GM18907 (cell line): ENCODE results near the gene CBX7.

Experiments used
- ATAC-seq: cut with Tn5 transposase; IDR thresholded peaks from one replicate; pipeline ENCODE4 v1.9.1; 2021; ENCODE audit warnings: mild to moderate bottlenecking, moderate library complexity; ENCODE audit not compliant: unreplicated experiment

The CBX7 gene

DNA sequence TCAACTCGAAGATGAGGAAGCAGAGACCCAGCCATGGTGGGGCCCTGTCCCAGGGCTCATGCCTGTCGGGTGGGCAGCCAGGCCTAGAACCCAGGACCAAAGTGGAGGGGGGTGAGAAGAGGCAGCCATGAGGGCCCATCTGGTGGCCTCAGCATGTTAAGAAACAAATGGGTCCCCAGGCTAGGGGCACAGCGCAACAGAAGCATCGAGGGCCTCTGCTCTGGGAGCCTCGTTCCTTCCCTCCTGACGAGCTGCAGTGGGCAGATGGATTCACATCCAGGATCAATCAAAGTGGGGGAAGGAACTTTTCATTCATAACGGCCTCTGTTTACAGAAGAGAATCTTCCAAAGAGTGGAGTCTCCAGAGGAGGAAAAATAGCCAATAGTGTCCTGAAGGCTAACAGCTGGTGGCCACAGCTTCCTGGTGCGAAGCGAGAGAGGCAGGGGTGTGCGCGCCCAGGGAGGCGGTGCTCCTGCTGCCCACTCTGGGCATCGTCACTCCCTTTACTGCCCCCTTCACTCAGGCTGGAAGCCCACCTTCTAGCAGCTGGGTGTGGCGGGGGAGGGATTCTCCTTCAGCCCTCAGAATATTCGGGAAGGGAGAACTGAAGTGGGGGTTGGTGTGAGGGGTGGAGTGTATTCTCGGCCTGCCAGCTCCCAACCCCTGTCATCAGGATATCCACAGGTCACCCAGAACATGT lies 4.3 kb downstream of the CBX7 start:
- ATAC-seq: no peak

DNA sequence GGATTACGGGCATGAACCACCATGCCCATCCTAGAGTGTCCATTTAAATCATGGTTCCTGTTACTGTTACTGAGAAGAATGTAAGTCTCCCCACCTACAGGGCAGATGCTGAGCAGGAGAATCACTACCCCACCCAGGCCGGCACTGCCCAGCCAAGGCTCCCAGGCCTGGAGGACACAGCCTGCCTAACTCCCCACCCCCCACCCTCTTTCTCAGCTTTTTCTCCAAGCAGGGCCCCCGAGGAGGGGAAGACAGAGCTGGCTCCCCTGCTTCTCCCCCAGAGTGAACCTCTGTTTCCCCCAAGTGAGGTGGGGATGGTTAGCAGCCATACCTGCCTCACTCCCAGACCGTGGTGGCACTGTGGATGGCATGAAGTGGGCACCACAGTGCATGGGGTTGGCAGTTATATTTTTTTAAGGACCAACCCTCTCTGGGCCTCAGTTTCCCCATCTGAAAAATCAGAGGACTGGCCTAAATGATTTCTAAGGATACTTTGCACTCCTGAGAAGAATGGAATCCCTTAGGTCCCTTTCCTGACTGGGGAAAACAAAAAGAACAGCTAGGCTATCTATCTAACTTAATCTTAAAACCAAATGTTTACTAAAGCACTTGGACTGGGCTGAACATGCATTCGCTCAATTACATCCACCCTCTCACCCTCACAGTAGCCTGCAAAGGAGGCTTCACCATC lies 5.0 kb downstream of the CBX7 start:
- ATAC-seq: no peak

DNA sequence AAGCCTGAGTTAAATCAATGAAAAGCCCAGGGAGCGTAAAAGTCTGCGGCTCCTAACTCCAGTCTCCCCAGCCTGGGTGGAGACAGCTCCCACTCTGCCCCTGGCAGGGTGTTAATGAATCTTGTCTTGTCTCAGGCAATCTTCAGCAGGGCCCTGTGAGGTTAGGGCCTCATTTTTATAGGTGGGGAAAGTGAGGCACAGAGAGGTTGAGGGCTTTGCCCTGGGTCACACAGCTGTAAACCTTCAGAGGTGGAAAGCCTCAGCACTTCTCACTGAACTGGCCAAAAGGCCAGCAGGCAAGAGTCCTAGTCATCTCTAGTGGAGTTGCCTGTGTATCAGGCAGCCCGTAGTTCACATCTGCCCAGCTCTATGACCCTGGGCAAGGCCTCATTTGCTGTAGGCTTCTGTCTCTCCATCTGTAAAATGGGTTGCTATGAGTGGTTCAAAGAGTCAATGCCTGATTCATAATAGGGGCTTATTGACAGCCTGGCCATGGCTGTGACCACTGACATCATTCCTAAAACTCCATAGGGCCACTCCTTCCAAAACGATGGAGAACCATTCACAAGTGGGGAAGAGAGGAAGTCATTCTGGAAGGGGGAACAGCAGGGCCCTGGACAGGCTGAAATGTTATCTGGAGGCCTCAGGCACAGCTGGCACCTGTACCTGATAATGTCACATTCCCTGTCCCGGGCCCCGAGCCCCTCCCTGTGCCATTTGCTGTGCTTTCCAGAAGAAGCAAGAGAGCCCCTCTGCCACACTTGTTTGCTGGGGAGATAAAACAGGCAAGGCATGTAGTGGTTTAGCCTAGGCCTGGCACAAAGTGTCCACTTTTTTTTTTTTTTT lies 6.0 kb downstream of the CBX7 start:
- ATAC-seq: no peak

DNA sequence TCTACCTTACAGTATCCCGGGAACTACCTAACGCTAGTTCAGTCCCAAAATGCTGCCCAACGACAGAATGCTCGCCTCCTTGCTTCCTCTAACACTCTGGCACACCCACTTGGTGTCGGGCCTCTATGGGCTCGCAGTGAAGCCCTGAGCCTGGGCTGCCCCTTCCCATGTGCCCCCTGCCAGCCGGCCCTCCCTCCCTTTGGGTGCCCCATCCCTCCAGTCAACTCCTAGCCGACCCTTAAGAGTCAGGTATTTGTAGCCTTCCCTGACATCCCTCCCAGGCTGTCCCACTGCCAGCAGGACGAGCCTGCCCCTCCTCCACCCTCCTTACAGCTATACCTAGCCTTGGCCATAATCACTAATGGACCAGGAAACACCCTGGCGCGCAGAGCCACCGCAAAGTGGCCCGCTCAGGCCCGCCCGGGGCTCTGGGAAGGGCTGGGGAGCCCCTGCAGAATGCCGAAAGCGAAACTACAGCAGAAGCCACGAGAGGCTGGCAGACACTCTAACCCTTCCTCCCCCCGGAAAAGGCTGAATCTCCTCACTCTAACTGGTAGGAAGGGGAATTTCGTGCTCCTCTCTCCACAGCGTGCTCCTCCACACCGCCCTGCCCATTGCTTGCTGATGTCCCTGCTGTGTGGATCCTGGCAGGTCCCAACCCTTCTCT lies 8.2 kb downstream of the CBX7 start:
- ATAC-seq: peak; percentile 47

DNA sequence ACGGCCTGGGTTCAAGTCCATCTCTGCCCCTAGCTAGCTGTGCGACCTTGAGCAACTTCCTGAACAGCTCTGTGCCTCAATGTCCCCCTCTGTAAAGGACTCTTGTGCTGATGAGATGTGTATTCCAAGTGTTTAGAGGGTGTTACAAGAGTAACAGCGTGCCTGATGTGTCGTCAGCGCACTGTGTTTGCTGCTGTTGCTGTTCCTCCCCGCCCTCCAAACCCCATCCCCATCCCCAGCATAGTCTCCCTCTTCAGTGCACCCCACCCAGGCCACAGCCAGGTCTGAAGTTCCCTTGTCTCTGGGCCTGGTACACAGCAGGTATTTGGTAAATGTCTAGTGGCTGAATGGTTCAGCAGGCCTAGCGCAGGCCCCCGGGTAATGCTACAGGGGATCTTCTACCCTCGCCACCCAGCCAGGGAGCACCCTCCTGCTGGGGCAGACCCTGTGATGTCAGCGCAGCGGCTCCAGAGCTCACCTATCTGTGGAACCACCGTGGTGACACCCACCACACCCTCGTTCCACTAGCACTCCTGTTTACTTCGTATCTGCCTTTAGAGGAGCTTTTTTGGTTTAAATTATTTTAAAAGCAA lies 10.3 kb downstream of the CBX7 start:
- ATAC-seq: no peak

DNA sequence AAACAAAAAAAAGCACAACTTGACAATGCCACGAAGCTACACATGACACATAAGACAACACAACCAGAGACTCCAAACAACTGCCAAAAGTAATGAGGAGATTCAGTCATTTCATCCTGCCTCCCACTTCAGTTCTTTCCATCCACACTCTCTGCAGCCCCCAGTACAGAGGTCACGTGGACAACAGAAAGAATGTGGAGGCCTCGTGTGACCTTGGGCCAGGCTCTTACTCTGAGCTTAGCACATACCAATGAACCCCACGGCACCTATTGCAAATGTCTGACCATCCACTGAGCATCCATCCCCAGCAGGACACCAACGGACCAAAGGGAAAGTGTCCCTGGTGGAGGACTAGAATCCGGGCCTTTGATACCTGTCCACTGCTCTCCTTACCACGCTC lies 12.5 kb downstream of the CBX7 start:
- ATAC-seq: no peak

DNA sequence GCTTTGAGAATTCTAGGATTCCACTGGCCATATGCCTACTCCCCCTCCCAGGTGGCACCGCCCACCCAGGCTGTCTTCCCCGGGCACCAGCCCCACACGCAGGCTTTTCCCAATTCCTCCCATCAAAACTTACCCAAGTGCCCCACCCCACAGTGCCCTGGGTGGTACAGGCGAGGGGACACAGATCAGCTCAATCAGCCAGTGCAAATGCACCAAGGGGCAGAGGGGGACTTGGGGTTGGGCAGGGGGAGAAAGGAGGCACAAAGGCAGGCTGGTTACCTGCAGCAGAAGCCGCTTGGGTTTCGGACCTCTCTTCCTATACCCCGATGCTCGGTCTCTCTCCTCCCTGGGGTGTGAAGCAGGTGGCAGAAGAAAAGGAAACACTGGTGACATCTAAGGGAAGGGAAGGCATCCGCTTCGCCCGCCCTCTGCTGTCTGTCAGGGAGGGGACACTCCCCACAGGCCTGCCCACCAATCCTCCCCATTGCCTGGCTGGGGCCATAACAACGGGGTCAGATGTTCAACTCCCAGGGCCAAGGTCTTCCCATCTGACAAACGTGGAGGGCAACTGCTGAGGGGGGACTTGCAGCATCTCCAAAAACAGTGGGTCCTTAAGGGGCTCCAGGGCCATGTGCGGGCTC lies 14.0 kb downstream of the CBX7 start:
- ATAC-seq: no peak

DNA sequence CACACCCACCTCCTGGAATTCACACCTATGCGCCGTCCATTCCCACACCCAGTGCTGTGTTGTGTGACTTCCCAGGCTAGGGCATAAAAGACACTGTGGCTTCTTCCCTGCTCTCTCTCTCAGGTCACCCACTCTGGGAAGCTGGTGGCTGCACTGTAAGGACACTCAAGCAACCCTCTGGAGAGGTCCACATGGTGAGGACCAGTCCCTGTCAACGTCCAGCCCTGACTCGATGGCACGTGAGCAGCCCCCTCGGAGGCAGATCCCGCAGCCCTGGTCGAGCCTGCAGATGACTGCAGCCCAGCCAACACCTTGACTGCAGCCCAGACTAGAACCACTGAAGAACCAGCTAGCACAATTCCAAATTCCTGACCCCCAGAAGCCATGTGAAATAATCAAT lies 16.2 kb downstream of the CBX7 start:
- ATAC-seq: no peak

DNA sequence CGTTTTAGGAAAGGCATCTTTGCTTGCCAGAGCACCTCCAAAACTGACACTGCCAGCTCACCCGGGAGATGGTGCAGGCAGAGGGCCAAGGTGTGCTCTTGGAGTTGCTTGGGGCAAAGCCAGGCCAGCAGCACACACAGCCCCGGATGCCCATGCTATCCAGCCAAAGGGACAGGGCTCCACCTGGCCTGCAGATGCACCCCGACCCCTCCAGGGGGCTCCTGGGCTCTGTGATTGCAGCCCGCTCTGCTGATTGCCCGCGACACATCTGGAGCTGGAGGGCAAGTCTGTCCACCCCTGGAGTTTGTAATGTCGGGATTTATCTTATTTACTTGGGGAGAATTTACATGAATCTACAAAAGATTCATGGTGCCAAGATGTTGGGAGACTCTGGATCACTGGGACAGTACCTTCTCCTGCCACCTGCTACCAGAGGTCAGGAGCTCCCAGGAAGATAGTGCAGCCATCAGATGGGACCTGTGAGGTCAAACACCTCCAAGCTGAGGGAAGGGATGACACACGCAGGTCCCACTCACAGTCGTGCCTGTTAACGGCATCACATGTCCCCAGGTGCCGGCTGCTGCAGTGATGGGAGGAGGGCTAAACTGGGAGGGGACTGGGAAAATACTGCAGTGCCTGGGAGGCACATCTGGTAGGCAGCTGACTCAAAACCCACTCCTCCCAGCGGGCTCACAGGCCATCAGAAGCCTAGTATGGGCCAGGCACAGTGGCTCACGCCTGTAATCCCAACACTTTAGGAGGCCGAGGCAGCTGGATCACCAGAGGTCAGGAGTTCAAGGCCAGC lies 17.2 kb downstream of the CBX7 start:
- ATAC-seq: no peak

DNA sequence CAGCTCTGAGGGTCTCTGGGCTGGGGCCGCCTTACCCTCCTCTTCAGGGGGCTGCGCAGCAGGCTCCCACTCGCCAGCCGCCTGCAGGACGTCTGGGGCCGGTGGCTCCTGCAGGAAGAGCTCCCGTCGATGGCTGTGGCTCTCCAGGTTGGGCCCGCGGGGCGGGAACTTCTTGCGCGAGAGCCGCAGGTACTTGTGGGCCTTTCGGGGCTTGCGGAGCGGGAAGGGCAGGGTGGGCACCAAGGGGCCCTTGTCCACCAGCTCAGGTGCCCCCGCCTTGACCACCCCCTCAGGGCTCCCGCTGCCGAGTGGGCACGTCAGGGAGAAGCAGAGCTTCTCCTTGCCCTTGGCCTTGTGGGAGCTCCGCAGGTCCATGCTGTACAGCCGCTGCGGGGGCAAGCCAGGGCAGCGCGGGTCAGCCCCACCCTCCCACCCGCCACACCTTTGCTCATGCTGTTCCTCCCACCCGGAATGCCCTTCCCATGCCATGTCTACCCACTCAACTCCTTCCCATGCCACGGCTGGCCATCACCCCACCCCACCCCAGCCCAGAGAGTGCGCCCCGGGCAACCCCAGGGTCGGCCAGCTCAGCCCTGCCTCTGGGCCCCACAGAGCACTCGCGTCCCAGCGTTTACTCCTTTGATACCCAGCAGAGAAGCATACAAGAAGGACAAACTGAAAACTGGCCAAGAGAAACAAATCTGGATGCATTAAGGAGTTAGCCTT lies 18.0 kb downstream of the CBX7 start:
- ATAC-seq: no peak

DNA sequence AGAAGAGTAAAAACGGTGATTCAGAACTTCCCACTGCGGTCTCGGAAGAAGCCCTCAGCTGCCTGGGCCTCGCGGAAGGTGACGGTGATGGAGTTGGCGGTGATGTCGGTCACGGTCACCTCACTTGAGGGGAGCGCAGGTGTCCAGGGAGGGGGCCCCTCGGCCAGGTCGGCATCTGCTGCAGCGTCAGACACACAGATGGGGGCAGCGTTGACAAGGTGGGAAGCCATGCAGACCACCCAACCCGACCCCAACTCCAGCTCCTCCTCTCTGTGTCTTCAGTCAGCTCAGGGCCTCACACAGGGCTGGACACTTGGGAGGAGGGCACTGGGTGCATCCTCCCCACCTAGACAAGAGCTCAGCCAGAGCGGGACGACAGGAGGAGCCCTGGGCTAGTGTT lies 18.6 kb downstream of the CBX7 start:
- no peak for ATAC-seq

DNA sequence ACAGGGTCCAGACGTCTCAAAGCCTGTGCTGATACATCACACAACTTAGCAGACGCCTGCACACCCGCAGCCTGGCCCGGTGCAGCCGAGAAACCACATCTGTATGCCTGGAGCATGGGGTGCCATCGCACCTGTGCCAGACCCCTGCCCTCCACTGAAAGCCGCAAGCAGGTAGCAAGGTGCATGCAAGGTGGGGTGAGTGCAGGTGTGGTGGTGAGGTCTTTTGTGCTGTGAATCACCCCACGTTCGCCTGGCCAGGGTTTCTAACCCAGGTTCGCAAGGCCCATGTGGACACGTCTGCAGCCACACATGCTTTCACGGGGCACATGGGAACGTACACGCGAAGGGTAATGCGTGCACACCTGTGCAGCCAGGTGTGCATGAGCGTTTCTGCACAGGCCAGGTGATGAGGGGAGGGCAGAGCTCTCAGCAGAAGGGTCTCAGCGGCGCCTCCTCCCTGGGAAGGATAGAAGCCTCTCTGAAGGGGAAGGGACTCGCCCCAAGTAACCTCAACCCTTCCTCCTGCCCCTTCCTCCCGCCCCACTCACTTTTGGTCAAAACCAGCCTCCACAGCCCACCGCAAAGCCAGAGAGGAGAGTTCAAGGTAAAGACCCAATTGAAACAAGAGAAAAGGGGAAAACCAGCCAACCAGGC lies 19.5 kb downstream of the CBX7 start:
- no peak for ATAC-seq

DNA sequence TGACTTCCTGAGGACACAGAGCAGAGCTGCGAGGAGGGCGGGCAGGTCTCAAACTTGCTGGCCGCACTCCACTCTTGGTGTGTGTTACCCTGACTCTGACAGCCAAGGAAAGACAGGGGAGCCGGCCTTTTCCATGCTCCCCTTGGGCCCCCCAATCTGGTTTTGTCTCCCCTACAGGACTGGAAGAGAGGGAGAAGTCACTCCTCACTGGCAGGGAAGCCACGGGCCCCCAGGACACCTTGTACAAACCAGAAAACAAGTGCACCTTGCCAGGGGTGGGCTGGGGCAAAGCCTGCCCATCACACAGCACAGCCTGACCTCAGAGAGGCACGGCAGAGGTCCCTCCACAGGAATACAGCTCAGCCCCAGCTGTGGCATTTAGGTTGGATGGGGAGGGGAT lies 20.2 kb downstream of the CBX7 start:
- no peak for ATAC-seq

DNA sequence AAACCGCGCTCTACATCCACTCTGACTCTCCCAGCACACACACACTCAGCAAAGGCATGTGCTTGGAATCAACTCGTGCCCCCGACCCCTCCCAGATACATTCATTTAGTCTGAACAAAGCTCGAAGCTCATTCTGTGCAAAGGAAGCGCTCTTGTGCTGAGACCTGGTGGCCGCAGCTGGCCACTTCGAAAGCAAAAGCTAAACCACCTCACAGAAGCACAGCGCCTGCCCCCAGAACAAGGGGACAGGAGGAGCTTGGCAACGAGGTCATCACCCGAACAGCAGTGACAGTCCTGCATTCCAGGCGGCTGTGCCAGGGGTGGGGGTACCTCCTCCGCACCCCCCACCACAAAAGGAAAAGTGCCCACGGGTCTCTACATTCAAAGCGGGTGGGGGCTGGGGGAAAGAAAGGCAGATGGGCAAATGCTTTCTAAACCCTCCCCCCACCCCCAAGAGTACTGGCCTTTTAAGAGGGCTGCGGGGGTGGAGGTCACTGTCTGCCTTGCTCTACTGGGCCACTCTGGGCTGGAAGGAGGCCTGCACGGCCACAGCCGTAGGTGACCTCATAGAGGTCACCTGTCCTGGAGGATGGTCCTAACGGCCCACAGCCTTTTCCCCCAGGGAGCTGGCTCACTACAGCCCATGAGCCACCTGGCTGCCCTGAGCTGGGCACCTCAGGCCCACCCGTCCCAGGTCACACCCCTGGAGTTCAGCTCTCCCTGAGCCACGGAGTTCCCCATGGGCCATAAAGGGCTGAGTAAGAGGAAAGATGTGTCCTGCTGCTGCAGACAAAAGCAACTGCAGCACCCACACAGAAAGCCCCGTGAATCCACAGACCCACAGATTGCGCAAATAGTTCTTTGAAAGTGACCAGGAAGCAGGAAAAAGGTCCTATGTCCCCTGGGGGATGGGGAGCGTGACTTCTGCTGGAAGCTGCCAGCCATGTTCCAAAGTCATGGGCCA lies 21.3 kb downstream of the CBX7 start:
- ATAC-seq: no peak

DNA sequence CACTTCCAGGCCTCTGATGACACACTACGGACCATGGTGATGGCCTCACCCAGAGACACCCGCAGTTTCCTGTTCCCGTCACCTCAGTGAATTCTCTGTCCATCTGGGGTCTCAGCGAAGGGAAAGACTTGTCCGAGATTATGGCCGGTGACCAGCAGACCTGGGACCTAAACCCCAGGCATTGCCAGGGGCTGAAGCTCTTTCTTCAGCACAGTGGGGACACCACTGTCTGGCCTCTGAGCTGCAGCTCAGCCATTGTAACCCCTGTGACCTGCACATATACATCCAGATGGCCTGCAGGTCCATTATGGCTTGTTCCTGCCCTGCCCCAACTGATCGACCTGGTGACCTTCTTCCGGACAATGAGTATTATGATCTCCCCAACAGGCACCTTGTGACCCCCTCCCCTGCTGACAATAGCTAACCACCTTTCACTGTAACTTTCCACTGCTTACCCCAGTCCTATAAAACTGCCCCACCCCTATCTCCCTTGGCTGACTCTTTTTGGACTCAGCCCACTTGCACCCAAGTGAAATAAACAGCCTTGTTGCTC lies 22.3 kb downstream of the CBX7 start:
- no peak for ATAC-seq

DNA sequence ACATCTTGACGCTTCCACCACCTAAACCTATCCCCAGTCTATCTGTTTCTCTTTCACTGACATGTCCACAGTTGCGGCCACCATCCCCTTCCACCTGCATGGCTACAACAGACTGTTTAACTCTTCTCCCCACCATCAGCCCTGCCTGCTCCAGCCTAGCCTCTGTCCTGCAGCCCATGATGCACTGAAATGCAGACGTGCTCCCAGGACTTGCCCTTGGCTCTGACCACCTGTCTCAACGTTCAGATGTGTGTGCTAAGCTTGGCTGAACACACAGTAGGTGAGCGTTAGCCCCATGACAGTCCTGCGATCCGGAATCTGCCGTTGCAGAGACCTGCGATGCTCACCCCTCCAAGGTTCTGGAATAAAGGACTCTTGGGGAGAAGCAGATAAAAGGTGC lies 22.7 kb downstream of the CBX7 start:
- ATAC-seq: no peak

DNA sequence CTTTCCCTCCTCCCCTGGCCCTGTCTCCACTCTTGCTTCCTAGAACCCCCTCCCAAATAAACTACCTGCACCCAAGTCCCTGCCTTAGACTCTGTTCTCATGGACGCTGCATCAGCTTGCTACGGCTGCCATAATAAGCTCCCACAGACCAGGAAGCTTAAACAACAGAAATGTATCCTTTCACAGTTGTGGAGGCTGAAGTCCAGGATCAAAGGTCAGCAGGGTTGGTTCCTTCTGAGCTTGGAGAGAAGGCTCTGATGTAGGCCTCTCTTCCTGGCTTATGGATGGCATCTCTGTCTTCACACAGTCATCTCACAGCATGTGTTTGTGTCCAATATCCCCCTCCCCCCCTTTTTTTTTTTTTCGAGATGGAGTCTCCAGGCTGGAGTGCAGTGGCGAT lies 23.4 kb downstream of the CBX7 start:
- no peak for ATAC-seq
